ENCODE results near the gene OR52K1. TPM values are rescaled to one million over a fixed set of nuclear protein-coding genes. Genes with fewer than 3 reads are reported as not detected.
"Not testable (repeated sequence)": the region's sequence is repeated elsewhere in the genome, so short reads cannot be mapped to it uniquely, and the experiment has no call there.

OR52K1 gene
- total RNA-seq, 1 donor from 2014 or later = not detected

DNA sequence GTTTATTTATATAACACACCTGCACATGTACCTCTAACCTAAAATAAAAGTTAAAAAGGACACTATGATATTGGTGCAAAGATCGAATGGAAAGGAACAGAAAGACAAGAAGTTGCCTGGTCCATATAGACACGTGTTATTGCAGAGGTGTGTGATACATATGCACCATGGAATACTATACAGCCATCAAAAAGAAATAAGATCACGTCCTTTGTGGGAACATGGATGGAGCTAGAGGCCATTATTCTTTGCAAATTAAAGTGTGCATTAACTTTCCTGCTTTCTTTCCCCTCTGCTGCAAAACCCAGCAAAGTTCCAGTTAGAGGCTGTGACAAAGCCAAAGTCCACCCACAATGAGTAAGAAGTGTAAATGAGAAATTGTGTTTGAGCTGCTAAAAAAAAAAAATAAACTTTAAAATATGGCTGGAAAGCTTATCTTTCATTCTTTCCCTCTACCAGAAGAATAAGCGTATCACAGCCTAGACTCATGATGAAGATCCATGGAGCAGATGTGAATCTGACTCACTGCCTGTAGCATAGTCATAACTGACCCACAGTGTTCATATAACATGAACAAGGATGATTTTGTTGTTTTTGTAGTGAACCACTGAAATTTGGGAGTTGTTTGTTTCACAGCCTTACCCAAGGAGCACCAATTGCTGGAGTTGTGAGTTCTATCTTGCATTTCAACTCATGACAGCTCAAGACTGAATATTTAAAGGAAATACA, 9.6 kb downstream of the OR52K1 start:
- no peak for DNase-seq (ENCODE audit: low read depth)

DNA sequence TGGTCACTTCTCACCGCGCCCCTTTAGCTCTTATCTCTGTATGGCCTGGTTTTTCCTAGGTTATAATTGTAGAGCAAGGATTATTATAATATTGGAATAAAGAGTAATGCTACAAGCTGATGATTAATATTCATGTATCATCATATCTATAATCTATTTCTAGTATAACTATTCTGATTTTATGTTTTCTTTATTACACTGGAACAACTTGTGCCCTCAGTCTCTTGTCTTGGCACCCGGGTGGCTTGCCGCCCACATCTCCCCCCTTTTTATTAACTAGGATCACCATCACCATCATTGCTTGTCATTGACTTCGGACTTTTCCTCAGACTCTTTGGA, 11.0 kb downstream of the OR52K1 start:
- DNase-seq (ENCODE audit: low read depth) = no peak

GRCh38 chr11:4495487-4495886, 13.0 kb downstream of the OR52K1 start:
- DNase-seq (ENCODE audit: low read depth) = no peak

GRCh38 chr11:4495986-4496385, 13.5 kb downstream of the OR52K1 start:
- DNase-seq (ENCODE audit: low read depth) = peak; percentile 43

DNA sequence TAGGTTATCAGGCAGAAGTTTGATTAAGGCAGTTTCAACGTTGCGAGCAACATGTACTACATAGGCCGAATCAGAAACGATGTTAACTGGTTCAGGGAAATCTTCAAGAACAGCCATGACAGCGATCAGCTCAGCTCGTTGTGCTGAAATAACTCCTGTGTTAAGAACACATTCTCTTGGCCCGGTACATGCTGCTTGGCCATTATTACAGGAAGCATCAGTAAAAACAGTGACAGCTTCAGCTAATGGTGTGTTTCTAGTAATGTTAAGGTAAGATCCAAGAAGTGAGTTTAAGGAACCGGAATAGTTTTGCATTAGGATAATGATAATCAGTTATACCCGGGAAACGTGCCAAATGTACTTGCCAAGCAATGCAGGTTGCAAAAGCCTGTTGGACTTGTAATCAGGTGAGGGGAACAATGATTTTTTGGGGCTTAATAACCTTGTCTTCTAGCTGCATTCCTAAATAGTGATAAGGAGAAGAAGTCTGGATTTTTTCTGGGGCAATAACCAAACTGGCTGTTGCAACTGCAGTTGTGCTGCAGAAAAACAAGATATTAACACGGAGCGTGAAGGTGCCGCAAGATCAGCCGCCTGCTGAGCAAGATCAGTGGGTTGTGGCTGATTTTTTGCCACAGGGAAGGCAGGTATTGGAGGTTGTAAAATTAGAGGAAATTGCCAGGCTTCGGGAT, 14.3 kb downstream of the OR52K1 start:
- peak; percentile 43 for DNase-seq (ENCODE audit: low read depth)

DNA sequence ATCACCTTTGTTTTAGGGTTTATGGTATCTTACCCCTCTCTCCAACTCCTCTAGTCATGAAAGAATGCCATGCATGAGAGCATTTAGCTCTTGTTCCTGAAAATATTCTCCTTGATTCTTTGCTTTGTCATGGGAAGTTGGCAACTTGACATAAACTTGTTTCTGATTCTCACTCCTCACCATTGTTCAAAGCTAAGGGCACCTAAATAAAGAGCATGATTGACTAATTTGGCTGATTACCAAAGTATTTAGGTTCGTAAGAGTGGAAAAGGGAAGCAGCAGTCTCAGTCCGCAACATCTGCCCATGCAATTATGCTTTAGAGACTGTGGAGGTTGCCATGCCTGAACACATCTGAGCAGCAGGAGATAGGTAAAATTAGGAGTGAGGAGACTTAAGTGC, 26.4 kb downstream of the OR52K1 start:
- peak; percentile 11 for DNase-seq (ENCODE audit: low read depth)

DNA sequence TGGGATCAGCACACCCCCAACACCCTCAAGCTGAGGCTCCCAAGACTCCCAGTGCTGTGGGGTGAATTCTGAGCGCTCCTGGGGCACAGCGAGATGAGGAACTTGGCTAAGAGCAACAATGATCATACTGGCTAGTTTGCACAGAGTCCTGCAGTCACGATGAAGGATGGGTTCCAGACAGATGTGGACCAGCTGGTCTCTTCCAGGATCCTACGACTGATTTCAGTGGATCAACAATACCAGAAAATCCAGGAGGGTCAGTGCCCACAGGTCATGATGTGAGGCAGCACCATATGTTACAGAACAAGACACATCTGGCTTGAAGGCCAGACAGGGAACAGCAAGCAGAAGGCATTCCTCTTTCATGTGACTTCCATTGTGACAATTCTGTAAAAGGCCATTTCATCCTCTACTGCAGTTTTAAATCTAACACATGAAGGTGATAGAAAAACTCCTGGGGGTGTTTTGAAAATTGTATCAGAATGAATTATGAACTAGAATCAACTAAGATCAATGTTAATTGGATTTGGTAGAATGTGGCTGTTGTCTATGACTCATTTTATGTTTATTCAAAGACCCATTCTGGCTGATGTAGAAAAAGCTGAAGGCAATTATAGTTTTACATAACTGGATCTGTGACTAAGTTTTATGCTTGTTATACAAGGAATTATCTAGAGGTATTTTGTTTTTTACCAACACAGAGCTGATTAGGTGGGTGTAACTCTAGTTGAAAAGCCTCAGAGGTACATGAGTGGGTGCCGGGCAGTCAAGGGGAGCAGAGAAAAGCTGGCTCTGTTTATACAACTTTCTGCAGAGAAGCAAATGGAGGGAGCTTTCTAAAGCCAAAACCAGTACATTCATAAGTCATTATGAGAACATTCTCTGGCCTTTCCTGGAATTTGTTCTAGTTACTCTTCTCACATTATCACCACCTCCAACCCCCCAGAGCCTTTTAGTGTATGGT, 29.1 kb downstream of the OR52K1 start:
- DNase-seq (ENCODE audit: low read depth) = peak; percentile 39

DNA sequence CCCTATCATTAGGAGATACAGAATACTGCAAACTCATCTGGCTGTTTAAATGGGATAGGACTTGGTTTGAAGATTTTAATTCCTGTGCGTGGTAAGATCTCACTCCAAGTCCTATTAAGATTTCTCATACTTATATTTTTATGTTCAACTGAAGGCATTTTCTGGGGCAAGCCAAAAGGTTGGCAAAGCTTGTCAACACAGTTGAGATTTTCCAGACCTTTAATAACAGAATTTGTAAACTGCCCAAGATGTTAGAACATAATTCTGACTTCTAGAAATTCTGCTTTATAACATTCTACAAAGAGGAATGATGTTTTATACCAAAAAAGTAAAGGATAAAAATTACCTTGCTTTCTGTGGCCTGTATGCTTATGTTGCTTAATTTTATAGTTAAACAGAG, 31.8 kb downstream of the OR52K1 start:
- DNase-seq (ENCODE audit: low read depth) = no peak

- no peak for DNase-seq (ENCODE audit: low read depth)
Observed at GRCh38 chr11:4522339-4522738, 39.9 kb downstream of the OR52K1 start.

GRCh38 chr11:4522752-4523151, 40.3 kb downstream of the OR52K1 start:
- DNase-seq (ENCODE audit: low read depth) = no peak

DNA sequence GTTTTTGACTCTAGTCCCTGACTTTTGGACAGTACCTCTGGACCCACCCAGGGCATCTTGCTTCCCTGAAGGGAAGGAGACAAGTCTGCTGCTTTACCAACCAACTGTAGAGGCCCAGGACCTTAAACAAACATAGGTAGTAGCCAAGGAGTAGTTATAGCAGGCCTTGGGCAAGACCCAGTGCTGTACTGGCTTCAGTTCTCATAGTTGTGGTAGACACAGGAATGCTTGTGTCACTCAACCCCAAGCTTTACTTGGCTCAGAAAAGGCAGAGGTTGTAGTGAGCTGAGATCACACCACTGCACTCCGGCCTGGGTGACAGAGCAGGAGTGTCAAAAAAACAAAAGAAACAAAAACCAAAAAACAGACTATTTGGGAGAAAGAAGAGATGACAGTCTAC, 41.2 kb downstream of the OR52K1 start:
- peak; percentile 56 for DNase-seq (ENCODE audit: low read depth)

DNA sequence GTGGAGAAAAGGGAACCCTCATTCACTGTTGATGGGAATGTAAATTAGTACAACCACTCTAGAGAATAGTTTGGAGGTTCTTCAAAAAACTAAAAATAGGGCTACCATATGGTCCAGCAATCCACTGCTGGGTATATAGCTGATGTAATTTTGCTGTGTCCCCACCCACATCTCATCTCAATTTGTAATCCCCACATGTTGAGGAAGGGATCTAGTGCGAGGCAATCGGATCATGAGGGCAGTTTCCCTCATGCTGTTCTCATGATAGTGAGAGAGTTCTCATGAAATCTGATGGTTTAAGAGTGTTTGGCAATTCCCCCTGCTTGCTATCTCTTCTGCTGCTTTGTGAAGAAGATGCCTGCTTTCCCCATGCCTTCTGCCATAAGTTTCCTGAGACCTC, 45.5 kb downstream of the OR52K1 start:
- DNase-seq (ENCODE audit: low read depth) = no peak

GRCh38 chr11:4531686-4532085, 49.2 kb downstream of the OR52K1 start:
- not testable (repeated sequence) for DNase-seq (ENCODE audit: low read depth)

- peak; percentile 8 for DNase-seq (ENCODE audit: low read depth)
Observed at GRCh38 chr11:4539603-4540219, 57.3 kb downstream of the OR52K1 start.

DNA sequence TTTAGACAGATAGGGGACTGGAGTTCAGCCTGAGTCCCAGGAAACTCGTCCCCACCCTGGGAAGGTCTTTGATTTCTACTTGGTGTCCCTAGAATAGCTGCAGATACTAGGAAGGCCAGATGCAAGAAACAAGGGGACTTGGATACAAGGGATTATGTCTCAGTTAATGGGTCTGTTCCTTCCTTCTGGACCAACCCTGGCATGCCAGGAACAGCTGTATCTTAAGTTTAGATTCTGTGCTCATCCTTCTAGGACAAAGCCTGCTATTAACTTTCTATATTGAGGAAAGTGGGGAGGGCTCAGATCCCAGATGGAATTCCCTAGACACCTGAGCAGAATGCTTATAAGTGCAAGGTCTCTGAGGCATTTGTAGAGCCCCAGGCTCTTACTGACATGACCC, 58.6 kb downstream of the OR52K1 start:
- DNase-seq (ENCODE audit: low read depth) = no peak

Other genes with a start within 250 kb of the OR52K1 start
- gene OR52B4, start 114.3 kb upstream of the OR52K1 start, total RNA-seq = not detected in 2 replicates
- gene TRIM21, start 88.9 kb upstream of the OR52K1 start, total RNA-seq = 26.5 and 36.5 TPM in 2 replicates
- gene OR52K2, start 33.4 kb upstream of the OR52K1 start, total RNA-seq = not detected in 2 replicates
- not detected in 2 replicates for gene OR52M1, start 62.5 kb downstream of the OR52K1 start, total RNA-seq
- not detected in 2 replicates for gene OR52I2, start 99.1 kb downstream of the OR52K1 start, total RNA-seq
- not detected in 2 replicates for gene OR52I1, start 111.4 kb downstream of the OR52K1 start, total RNA-seq
- gene TRIM68, start 125.6 kb downstream of the OR52K1 start, total RNA-seq = 10.4 and 24.4 TPM in 2 replicates
- gene OR51D1, start 154.8 kb downstream of the OR52K1 start, total RNA-seq = not detected in 2 replicates
- not detected in 2 replicates for gene OR51E1, start 161.3 kb downstream of the OR52K1 start, total RNA-seq
- not detected in 2 replicates for gene OR51E2, start 215.2 kb downstream of the OR52K1 start, total RNA-seq
- not detected in 2 replicates for gene MMP26, start 222.1 kb downstream of the OR52K1 start, total RNA-seq

All from renal cortical epithelial cell (primary cell).